KOPT-K1 (cell line): ENCODE measurements around the gene ARSG.

Experiments
- H3K27ac ChIP-seq: fragments of 200-600 bp; sonication (generic); 2 replicates; pipeline ENCODE4 v1.5.1; 2016; ENCODE audit warnings: antibody characterized with exemption, mild to moderate bottlenecking, low read depth, low read length; ENCODE audit not compliant: poor library complexity, severe bottlenecking
- H3K36me3 ChIP-seq: fragments of 200-600 bp; sonication (generic); 2 replicates; pipeline ENCODE4 v1.5.1; 2017; ENCODE audit warnings: antibody characterized with exemption, mild to moderate bottlenecking, low read length, moderate library complexity; ENCODE audit not compliant: insufficient read depth
- H3K9me3 ChIP-seq: fragments of 200-600 bp; sonication (generic); 2 replicates; pipeline ENCODE4 v1.5.1; 2017; ENCODE audit warnings: antibody characterized with exemption, low read length, mild to moderate bottlenecking; ENCODE audit not compliant: insufficient read depth, poor library complexity, severe bottlenecking

Gene ARSG

DNA sequence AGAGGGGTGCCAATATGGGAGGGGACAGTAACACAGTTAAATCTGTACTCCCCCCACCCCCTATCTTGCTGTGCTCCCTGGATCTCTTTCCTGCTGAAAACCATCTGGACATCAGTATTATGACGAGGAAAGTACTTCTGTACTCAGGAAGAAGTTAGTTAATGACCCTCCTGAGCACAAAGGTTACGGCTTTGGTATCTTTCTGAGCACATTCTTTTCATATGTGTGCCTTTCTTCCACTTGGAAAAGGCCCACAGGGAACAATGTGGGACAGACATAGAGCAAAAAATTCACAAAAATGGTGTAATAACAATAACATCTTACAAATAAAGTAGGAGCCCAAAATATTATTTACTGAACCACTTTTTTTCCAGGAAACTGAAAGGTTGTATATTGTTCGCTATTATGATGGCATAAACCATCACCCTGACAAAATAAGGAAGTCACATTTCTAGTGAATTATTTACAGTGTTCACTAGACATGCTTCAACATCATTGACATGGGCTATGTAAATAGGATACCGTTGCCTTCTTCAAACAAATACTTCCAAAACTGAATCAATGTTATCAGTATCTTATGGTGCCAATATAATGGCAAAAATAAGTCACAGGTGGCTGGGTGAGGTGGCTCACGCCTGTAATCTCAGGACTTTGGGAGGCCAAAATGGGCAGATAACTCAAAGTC is 160.5 kb downstream of the ARSG start:
- H3K27ac ChIP-seq: no peak overlapping the region

DNA sequence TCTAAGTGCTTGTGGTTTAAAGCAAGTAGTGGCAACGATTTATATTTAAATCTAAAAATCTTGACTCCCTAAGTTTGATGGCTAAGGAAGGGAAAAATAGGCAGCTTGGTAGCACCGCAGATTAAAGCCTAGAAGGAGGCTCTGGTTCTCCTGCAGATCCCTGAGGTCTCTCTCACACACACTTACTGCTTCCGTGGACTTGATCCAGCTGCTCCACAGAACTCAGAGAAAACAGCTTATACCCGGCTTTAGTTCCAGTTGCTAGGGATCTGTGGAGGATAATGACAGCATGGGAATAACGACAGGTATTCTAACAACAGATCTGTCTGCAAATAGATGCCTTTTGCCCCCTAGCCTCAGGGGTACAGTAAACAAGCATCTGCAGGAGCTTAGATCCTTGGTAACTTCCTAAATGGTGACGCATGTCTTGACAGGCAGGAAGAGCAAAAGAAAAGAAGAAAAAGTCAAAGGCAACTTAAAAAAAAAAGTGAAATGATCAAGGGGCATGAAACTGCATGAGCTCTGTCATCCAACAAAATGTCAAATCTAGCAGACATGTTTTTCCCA is 161.5 kb downstream of the ARSG start:
- no peaks in the 10 kb centered on the region for H3K9me3 ChIP-seq
- no peaks in the 10 kb centered on the region for H3K36me3 ChIP-seq
- H3K27ac ChIP-seq: no peak overlapping the region

More for the DNA sequence above, 160.5 kb downstream of the ARSG start:
- Histone ChIP-seq H3K36me3 (no peaks in the 10 kb centered on the region), H3K9me3 (no peaks in the 10 kb centered on the region)

DNA sequence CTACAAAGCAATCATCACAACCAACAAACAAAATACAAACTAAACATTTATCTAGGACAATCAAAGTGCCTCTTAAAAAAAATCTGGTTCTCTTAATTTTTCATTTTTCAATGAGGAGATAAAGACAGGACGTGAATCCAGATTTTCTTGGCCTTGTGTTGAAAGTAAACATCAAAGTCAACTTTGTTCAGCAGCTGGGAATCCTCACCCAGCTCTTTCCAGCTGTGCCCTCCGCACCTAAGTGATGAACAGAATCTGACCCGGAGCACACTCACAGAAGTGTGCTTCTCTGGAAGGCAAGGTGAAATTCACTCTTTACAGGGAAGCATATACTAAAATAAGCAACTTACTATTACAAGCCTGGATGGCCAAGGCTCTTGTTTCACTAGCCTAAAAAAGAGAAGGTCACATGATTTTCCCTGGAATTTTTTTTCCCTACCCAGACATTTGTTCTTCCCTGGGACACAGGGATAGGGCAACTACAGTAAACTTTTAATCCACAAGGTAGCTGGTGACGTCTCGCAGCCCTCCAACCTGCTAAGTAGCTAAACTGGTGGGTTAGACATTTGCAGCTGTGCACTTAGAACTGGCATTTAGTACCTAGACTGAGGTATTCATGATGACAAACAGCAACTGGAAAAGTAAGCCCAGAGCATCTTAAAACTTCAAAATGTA is 162.8 kb downstream of the ARSG start:
- Histone ChIP-seq H3K27ac (no peak overlapping the region), H3K36me3 (no peaks in the 10 kb centered on the region), H3K9me3 (no peaks in the 10 kb centered on the region)

DNA sequence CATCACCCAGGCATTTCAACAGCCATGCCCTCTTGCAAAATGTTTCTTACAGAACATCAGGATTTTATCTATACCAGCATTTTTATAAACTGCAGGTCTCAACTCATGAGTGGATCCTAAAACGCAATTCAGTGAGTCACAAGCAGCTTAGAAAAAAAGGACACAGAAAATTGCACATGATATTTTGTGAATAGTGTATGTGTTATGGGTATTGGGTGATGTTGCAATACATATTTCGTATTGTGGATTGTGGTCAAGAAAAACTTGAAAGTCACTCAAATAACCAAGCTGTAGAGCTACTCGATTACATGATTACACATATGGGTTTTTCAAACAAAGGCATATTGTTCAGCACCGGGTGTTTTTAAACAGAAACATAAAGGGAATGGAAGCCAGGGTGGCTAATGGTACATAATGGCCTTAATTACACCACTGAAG is 164.6 kb downstream of the ARSG start:
- Histone ChIP-seq H3K27ac (no peak overlapping the region), H3K36me3 (no peaks in the 10 kb centered on the region), H3K9me3 (no peaks in the 10 kb centered on the region)

DNA sequence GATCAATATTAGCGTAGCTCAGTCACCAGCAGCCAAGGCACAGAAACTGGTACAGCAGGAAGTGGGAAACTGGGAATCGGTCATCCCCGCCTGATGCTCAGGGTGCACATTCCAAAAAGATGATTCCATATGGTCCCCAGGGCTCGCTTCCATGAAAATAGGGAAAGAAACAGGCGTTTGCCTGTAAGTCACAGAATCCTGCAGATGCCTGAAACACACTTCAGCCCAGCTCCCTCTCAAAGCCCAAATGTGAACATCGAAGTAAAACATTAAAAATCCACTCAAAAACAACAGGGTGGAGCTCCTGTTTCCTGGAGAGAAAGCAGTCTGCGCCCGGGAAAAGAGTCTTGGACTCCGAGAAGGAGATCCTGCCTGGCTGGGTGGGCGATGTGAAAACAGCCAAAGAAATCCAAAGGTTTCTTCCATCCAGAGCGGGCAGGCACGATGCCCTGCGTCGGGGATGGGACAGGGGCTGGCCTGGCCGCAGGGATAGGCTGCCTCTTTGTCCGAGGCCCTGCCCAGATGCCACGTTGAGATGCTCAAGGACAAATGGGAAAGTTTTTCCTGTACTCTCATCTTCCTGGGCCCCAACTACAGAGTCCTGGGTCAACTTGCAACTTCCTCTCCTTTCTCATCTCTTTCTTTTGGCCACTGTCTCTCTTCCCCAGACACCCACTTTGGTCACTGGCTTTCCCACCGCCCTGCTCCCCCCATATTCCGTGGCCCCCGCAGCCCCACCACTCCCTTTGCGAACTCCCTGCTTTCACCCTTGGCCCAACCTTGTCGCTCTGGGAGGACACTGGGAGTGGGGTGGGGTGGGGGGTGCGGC is 165.3 kb downstream of the ARSG start:
- H3K9me3 ChIP-seq: no peaks in the 10 kb centered on the region
- H3K27ac ChIP-seq: peak overlapping the region; percentile 45
- H3K36me3 ChIP-seq: no peaks in the 10 kb centered on the region

DNA sequence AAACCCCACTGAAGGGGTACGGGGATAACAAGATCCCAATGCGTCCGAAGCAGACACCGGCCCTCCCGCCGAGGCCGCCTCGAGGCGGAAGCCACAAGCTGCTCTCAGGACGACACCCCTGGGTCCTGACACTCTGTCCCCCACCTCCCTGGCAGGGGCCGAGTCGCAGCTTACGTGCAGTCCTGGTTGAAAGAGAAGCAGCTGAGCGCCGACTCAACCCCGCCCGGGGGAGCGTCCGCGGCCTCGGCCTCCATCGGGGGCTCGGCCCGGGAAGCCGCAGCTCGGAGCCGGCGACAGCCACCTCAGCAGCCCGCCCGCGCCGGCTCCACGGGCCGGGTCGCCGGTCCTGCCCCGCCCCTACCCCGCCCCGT is 165.9 kb downstream of the ARSG start, which contains the start of gene WIPI1:
TSS of gene WIPI1 (minus strand) at position 329 of the 371 bp plus-strand sequence. CDS start at position 254, 75 bp downstream.
- Histone ChIP-seq H3K27ac (peak within 1 kb of the TSS; percentile 45), H3K36me3 (no peaks in the 10 kb centered on the region), H3K9me3 (no peaks in the 10 kb centered on the region)

DNA sequence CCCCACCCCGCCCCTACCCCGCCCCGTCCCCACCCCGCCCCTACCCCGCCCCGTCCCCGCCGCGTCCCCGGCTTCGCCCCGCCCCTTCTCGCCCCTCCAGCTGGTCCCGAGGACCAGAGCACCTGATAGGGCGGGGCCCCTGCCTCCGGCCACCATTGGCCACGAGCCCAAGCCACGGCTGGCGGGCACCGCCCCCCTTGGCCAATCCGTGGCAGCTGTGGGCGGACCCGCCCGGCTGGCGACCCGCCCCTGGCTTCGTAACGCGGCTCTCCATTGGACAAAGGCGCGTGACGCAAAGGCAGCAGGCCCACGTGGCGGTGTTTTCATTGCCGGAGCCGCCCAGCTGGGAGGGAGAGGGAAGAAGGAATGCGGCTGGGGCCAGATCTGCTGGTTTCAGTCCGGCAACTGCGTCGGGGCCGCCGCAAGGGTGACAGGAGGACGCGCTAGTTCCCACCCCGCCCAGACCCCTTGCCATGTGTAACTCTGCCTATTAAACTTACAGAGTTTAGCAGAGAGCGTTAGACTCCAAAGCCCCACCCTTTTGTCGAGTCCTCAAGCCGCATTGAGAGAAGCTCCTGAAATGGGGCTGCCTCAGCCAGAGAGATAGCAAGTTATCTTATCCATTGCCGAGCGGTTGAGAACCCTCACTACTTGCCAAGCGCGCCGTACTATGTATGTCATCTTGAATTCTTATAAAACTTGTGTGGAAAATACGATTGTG is 166.4 kb downstream of the ARSG start:
- no peaks in the 10 kb centered on the region for H3K36me3 ChIP-seq
- no peaks in the 10 kb centered on the region for H3K9me3 ChIP-seq
- H3K27ac ChIP-seq: no peak overlapping the region

DNA sequence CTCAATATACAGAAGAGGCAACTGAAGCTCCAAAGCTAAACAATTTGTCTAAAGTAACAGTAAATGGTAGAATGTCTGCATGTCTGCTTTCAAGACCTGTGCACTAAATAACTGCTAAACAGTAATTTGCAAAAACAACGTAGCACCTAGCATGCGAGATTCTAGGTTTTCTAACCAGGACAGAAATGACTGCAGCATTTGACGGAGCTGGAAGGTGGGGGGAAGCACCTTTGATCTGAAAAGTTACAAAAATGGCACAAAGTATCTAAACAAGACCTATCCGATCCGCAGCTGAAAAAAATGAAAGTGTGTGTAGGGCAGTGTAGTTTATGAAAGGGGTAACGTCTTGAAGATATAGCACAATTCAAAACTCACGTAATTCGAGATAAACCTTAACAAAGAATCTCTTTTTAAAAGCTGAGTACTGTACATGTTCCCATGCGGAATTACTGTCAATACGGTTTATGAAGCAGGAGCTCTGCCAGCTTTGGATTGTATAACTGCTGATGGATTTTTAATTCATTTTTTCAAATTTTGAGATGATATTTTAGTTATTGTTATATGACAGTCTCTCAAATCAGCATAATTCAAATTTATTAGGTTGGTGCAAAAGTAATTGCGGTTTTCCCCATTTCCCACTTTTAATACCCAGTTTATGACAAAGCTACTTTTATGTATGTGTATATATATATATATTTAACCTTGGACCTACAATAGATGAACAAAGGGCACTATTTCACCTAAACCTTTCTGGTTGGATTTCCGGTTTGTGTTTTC is 167.2 kb downstream of the ARSG start:
- Histone ChIP-seq H3K9me3 (no peaks in the 10 kb centered on the region), H3K36me3 (no peaks in the 10 kb centered on the region), H3K27ac (no peak overlapping the region)

DNA sequence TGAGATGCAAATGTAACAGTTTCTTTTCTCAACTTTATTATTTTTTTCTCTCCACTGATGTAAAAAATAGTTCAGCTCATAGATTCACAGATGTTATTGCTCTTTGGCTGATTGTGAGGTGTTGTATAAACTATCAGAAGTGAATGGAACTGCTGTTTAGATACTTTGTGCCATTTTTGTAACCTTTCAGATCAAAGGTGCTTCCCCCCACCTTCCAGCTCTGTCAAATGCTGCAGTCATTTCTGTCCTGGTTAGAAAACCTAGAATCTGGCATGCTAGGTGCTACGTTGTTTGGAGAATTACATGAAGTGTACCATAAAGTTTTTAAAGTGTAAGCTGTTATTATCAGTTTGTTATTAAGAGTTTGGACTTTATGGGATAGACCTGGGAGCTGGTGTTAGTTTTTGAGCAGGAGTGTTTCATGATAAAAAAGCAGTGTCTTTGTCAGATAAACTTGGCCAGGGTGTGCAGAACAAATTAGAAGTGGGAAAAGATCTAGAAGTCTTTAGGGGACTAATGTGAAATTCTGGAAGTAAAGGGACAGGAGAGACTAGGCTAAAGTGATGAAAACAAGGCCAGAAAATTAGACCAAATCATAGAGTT is 167.8 kb downstream of the ARSG start:
- Histone ChIP-seq H3K9me3 (no peaks in the 10 kb centered on the region), H3K36me3 (no peaks in the 10 kb centered on the region), H3K27ac (no peak overlapping the region)

DNA sequence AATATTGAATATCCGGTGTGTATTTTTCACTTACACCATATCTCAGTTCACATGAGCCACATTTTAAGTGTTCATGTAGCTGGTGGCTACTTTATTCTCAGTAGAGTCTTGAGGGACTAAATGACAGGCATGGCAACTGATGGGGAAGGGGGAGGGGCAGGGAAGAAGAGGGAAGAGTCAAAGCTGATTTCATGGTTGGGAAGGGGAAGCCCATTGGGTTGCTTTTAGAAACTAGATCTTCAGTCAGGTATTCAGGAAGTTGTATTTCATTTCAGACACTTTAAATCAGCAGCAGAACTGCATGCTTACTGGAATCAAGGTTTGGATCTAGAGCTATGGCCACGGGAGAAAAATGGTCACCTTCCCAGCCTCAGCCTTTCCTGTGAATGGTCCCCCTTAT is 168.9 kb downstream of the ARSG start:
- H3K36me3 ChIP-seq: no peaks in the 10 kb centered on the region
- H3K9me3 ChIP-seq: no peaks in the 10 kb centered on the region
- peak overlapping the region; percentile 57 for H3K27ac ChIP-seq

DNA sequence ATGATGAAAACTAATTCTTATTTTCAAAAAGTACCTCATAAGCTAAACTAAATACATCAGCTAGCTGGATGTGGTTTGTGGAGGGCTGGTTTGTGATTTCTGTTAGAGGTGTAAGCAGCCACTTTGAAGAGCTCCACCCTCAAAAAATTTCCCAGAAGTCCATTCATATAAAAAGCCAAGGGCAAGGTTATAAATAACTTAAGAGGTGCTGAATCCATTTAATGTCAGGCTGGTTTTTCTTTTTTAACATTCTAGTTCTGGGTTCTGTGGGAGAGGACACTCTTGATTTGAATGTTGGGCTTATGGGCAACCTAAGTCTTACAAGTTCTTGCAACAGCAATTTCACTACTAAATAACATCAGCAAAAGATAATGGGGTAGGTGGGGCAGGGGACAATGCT is 169.4 kb downstream of the ARSG start:
- Histone ChIP-seq H3K9me3 (no peaks in the 10 kb centered on the region), H3K36me3 (no peaks in the 10 kb centered on the region), H3K27ac (peak overlapping the region; percentile 67)

DNA sequence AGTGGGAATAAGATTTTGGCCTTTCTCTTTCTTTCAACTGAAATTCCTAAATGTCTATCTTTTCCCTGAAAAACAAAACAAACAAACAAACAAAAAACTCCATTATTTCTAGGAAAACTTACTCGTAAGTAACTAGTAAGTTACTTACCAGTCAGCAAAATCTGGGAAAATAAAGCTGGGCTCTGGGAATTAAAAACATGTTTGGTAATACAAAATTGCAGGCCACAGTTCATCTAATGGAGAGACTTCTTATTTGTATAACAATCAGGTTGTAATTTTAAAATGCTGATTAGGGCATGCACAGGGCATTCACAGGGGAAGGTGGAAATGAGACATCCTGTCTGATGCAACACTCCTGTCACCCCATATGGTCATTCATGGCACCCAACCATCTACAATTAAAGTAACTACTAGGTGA is 169.8 kb downstream of the ARSG start:
- Histone ChIP-seq H3K27ac (peak overlapping the region; percentile 67), H3K9me3 (no peaks in the 10 kb centered on the region), H3K36me3 (no peaks in the 10 kb centered on the region)

DNA sequence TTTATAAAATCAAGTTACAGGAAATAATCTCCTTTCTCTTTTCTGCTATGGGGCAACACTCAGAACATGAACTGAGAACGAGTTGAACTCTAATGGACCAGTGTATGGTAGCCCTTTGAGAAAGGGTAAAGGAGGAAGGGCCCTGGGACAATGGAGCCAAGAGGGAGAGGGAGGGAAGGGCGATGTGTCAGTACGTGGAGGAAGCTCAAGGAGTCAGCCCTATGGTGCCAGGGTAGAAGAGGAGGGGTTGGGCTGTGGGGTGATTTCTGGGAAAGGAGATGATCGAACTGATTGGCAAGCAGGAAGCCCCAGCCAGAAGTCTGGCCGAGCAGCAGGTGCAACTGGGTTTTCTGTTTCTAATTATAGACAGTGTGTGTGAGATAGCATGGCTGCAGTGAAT is 170.3 kb downstream of the ARSG start:
- H3K9me3 ChIP-seq: no peaks in the 10 kb centered on the region
- H3K36me3 ChIP-seq: no peaks in the 10 kb centered on the region
- H3K27ac ChIP-seq: peak overlapping the region; percentile 67
